ENCODE data around the gene TAS2R60. TPM values are rescaled to one million over a fixed set of nuclear protein-coding genes. Genes with fewer than 3 reads are reported as not detected.

TAS2R60 gene
- total and polyA plus RNA-seq, 2 of the 8 experiments (the other 6 are each of a cell fraction or from before 2014, with no cell fraction given): 0.15 to 0.32 TPM

DNA sequence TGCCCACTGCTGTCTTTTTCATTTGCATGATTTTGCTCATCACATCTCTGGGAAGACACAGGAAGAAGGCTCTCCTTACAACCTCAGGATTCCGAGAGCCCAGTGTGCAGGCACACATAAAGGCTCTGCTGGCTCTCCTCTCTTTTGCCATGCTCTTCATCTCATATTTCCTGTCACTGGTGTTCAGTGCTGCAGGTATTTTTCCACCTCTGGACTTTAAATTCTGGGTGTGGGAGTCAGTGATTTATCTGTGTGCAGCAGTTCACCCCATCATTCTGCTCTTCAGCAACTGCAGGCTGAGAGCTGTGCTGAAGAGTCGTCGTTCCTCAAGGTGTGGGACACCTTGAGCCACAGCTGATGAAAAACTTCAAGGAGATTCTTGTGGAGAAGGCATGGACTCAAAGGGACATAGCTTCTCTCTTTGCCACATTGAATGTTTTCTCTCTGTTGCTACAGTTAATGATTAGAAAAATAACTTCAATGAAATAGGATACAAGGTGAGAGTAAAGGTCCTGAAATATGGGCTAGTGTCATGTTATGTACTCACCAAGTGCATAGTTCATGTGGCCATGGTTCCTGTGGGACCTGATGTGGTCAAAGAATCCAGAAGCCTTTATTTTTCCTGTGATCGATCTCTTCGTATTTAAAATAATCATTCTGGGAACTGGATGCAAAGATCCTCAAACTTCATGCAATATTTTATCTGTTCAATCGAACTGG is 970 bp downstream of the TAS2R60 start (continued):
- no peak for TF ChIP-seq CHD7 (IDR thresholded peaks at IDR 0.05; ENCODE audit: insufficient replicate concordance, low read length)
- no peak for TF ChIP-seq ATF2 (IDR thresholded peaks at IDR 0.05; ENCODE audit: low read length)
- TF ChIP-seq CBX8 (IDR thresholded peaks at IDR 0.05; ENCODE audit: borderline replicate concordance, low read depth, low read length): no peak
- no peak for TF ChIP-seq POLR2AphosphoS5 (IDR thresholded peaks at IDR 0.05; ENCODE audit: low read depth, low read length)
- TF ChIP-seq ZNF274 (IDR thresholded peaks at IDR 0.05; ENCODE audit: borderline replicate concordance, extremely low read depth, low read length): no peak
- no peak for TF ChIP-seq NANOG (IDR thresholded peaks at IDR 0.05; ENCODE audit: insufficient read depth, low read depth, low read length, poor library complexity, severe bottlenecking)
- no peak for TF ChIP-seq ATF3 (IDR thresholded peaks at IDR 0.05; ENCODE audit: insufficient read depth, low read depth, low read length)
- TF ChIP-seq BCL11A (IDR thresholded peaks at IDR 0.05; ENCODE audit: low read depth in 2 of 2, low read length in 2 of 2): no peak
